Keratinocyte (primary cell): ENCODE measurements around the gene MLEC. TPM values are rescaled to one million over a fixed set of nuclear protein-coding genes. Genes with fewer than 3 reads are reported as not detected.

Experiments
- DNase-seq: peaks from one replicate; pipeline ENCODE4 v3.0.0-alpha.2; 2011; ENCODE audit warnings: low read depth, missing footprints, low spot score
- FAIRE-seq: peaks from 2 replicates; lab custom pipeline; 2011; peaks lifted over from hg19 to GRCh38; lab: Jason Lieb, UNC
- H2AFZ ChIP-seq: 2 replicates; pipeline ENCODE4 v1.6.0; 2012; ENCODE audit warnings: low read length, control low read depth, inconsistent platforms; ENCODE audit not compliant: control insufficient read depth
- H3K27ac ChIP-seq: 2 replicates; pipeline ENCODE4 v1.5.1; 2011; ENCODE audit warnings: low read length; ENCODE audit not compliant: control insufficient read depth, insufficient read depth
- H3K27me3 ChIP-seq: 3 replicates; pipeline ENCODE4 v1.6.0; 2011; ENCODE audit warnings: low read length; ENCODE audit not compliant: control insufficient read depth, insufficient read depth; ENCODE audit errors: extremely low read depth
- H3K36me3 ChIP-seq, 2 experiments: 2 replicates in 1 of 2; 3 replicates in 1 of 2; pipeline ENCODE4 v1.5.1; 2011; ENCODE audit warnings: low read length in 2 of 2, mild to moderate bottlenecking in 1 of 2; ENCODE audit not compliant: control insufficient read depth in 2 of 2, insufficient read depth in 2 of 2; ENCODE audit errors: extremely low read depth in 1 of 2
- H3K4me1 ChIP-seq: 3 replicates; pipeline ENCODE4 v1.5.1; 2011; ENCODE audit warnings: low read length; ENCODE audit not compliant: control insufficient read depth, insufficient read depth; ENCODE audit errors: extremely low read depth
- H3K4me2 ChIP-seq: 3 replicates; pipeline ENCODE4 v1.6.0; 2011; ENCODE audit warnings: low read depth, low read length; ENCODE audit not compliant: control insufficient read depth, insufficient read depth; ENCODE audit errors: extremely low read depth
- H3K4me3 ChIP-seq, 3 experiments: fragments of 200-600 bp in 1 of 3; sonication (generic) in 1 of 3; 2 replicates in 2 of 3; 3 replicates in 1 of 3; pipeline ENCODE4 v1.5.1; 2011 to 2016; ENCODE audit warnings: low read length in 3 of 3, mild to moderate bottlenecking in 3 of 3, control low read depth in 2 of 3, inconsistent platforms in 1 of 3, low read depth in 1 of 3, mixed read lengths in 1 of 3, mixed run types in 1 of 3, moderate library complexity in 1 of 3; ENCODE audit not compliant: control insufficient read depth in 2 of 3, insufficient read depth in 2 of 3; ENCODE audit errors: extremely low read depth in 1 of 3
- H3K79me2 ChIP-seq: 2 replicates; pipeline ENCODE4 v1.6.0; 2012; ENCODE audit warnings: low read length; ENCODE audit not compliant: control insufficient read depth, insufficient read depth
- H3K9ac ChIP-seq: 3 replicates; pipeline ENCODE4 v1.6.0; 2011; ENCODE audit warnings: low read length; ENCODE audit not compliant: control insufficient read depth, insufficient read depth; ENCODE audit errors: extremely low read depth
- H3K9me1 ChIP-seq: 3 replicates; pipeline ENCODE4 v1.6.0; 2011; ENCODE audit warnings: low read length; ENCODE audit not compliant: control insufficient read depth, insufficient read depth; ENCODE audit errors: extremely low read depth
- H3K9me3 ChIP-seq: 2 replicates; pipeline ENCODE4 v1.5.1; 2012; ENCODE audit warnings: low read depth, low read length; ENCODE audit not compliant: control insufficient read depth
- H4K20me1 ChIP-seq: 3 replicates; pipeline ENCODE4 v1.6.0; 2011; ENCODE audit warnings: low read length; ENCODE audit not compliant: control insufficient read depth, insufficient read depth; ENCODE audit errors: extremely low read depth
- EZH2 ChIP-seq: IDR thresholded peaks from one replicate; pipeline ENCODE4 v1.6.1; 2012; ENCODE audit warnings: inconsistent platforms, mild to moderate bottlenecking, low read length, moderate library complexity
- dilution Hi-C: fragments of 300-500 bp; cut with MboI; formaldehyde crosslinking; loops from one replicate; pipeline ENCODE4 v1.7.0; 2020; ENCODE audit warnings: low sequenced_read_pairs; ENCODE audit not compliant: extremely low pct_ligation_motif_present
- polyA plus RNA-seq, 5 experiments: library from polyadenylated mRNA; depleted of rRNA in 3 of 5; stranded (reverse) in 3 of 5; stranded (forward) in 1 of 5; unstranded in 1 of 5; fragments of >200 nt; gene quantifications; 1 replicate in 1 of 5; 2 replicates in 3 of 5; 3 replicates in 1 of 5; pipeline versions ENCODE4 v1.2.1 to v1.2.3, GENCODE V29; 2011 to 2012; ENCODE audit warnings: missing spikeins in 2 of 5, low read depth in 1 of 5, low replicate concordance in 1 of 5
- TF ChIP-seq, protein P1 (sequence below), 3 experiments: IDR thresholded peaks in 1 of 3; conservative IDR thresholded peaks in 1 of 3; optimal IDR thresholded peaks in 1 of 3; 2 replicates in 2 of 3; 3 replicates in 1 of 3; pipeline versions ENCODE3 to v1.5.1; 2011; ENCODE audit warnings: low read length in 3 of 3, mild to moderate bottlenecking in 3 of 3, moderate library complexity in 2 of 3, control low read depth in 1 of 3, inconsistent platforms in 1 of 3; ENCODE audit not compliant: insufficient read depth in 2 of 3; ENCODE audit errors: extremely low read depth in 1 of 3

The MLEC gene
- polyA plus RNA-seq, 1 donor (not counting 4 experiments of a cell fraction or from before 2014, with no cell fraction given): 65.2 TPM

DNA sequence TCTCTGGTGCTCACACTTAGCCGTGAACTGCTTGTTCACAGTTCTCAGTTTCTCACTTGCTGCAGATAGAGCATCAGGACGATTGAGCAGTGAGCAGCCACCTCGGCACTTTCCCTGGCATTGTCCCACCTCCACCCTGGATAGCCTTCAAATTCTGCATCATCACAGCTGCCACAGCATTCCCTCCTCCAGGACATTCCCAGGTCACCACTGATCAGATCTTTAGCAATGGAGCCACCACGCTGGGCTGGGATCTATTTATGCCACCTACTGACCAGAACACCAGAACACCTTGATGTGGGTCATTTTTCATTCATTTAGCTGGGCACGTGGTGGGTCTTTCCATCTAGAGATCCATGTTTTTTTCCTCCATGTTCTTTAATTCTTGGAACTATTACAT is 62.3 kb downstream of the MLEC start:
- TF ChIP-seq EZH2: no peak
- TF ChIP-seq, protein P1, sequence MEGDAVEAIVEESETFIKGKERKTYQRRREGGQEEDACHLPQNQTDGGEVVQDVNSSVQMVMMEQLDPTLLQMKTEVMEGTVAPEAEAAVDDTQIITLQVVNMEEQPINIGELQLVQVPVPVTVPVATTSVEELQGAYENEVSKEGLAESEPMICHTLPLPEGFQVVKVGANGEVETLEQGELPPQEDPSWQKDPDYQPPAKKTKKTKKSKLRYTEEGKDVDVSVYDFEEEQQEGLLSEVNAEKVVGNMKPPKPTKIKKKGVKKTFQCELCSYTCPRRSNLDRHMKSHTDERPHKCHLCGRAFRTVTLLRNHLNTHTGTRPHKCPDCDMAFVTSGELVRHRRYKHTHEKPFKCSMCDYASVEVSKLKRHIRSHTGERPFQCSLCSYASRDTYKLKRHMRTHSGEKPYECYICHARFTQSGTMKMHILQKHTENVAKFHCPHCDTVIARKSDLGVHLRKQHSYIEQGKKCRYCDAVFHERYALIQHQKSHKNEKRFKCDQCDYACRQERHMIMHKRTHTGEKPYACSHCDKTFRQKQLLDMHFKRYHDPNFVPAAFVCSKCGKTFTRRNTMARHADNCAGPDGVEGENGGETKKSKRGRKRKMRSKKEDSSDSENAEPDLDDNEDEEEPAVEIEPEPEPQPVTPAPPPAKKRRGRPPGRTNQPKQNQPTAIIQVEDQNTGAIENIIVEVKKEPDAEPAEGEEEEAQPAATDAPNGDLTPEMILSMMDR (optimal IDR thresholded peaks at IDR 0.05 in 1 of 3, IDR thresholded peaks at IDR 0.05 in 1 of 3, conservative IDR thresholded peaks at IDR 0.05 in 1 of 3; ENCODE audit: extremely low read depth in 1 of 3, insufficient read depth in 2 of 3, low read length in 3 of 3): no peak
- no peaks in the 10 kb centered on the region for H3K27me3 ChIP-seq
- no peak overlapping the region for H3K27ac ChIP-seq
- H3K36me3 ChIP-seq: no peaks in the 10 kb centered on the region
- H3K9ac ChIP-seq: no peak overlapping the region
- no peak overlapping the region for H2AFZ ChIP-seq
- H3K79me2 ChIP-seq: no peaks in the 10 kb centered on the region
- dilution Hi-C loops: no loop called here
- H3K4me1 ChIP-seq: no peaks in the 10 kb centered on the region
- no peaks in the 10 kb centered on the region for H3K9me1 ChIP-seq
- H3K4me3 ChIP-seq: no peak overlapping the region
- FAIRE-seq (no peak), DNase-seq (no peak)
- no peak overlapping the region for H3K4me2 ChIP-seq
- no peaks in the 10 kb centered on the region for H4K20me1 ChIP-seq
- no peaks in the 10 kb centered on the region for H3K9me3 ChIP-seq

DNA sequence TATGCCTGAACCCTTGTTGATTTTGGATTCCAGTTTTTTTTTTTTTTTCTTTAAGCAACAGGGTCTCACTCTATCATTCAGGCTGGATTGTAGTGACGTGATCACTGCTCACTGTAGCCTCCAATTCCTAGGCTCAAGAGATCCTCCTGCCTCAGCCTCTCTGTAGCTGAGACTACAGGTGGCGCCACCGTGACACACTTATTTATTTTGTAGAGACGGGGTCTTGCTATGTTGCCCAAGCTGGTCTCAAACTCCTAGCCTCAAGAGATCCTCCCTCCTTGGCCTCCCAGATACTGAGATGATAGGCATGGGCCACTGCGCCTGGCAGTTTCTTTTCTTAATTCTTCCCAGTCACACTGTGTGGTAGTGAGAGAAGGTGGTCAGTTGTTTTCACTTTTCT is 63.9 kb downstream of the MLEC start:
- Histone ChIP-seq H3K79me2 (no peaks in the 10 kb centered on the region), H3K4me3 (no peak overlapping the region), H3K4me1 (no peaks in the 10 kb centered on the region), H2AFZ (no peak overlapping the region), H3K9ac (no peak overlapping the region), H3K4me2 (no peak overlapping the region), H3K9me3 (no peaks in the 10 kb centered on the region), H4K20me1 (no peaks in the 10 kb centered on the region), H3K27ac (no peak overlapping the region), H3K36me3 (no peaks in the 10 kb centered on the region), H3K27me3 (no peaks in the 10 kb centered on the region), H3K9me1 (no peaks in the 10 kb centered on the region)
- DNase-seq (no peak), FAIRE-seq (no peak)
- TF ChIP-seq, protein P1 (optimal IDR thresholded peaks at IDR 0.05 in 1 of 3, IDR thresholded peaks at IDR 0.05 in 1 of 3, conservative IDR thresholded peaks at IDR 0.05 in 1 of 3; ENCODE audit: extremely low read depth in 1 of 3, insufficient read depth in 2 of 3, low read length in 3 of 3): no peak
- TF ChIP-seq EZH2: no peak
- dilution Hi-C loops: no loop called here
